Uterus (tissue), 4 donors: ENCODE results near the gene TJP3. TPM values are rescaled to one million over a fixed set of nuclear protein-coding genes. Genes with fewer than 3 reads are reported as not detected.
A peak's percentile ranks its signal among the peaks of the same experiment; 100 is the strongest.

ENCODE experiments used
- DNase-seq, 2 donors: peaks; one replicate each; pipeline ENCODE4 v3.0.0-alpha.2; 2019 to 2020
- H3K27ac ChIP-seq, 2 donors: fragments of 200-600 bp; sonication (generic); 1 replicate in 1 of 2; 2 replicates in 1 of 2; pipeline ENCODE4 v1.5.1; 2016 to 2018
- H3K27me3 ChIP-seq, 2 donors: fragments of 200-600 bp; sonication (generic); one replicate each; pipeline ENCODE4 v1.5.1; 2018 to 2019; ENCODE audit warnings: control low read depth in 1 of 2
- H3K36me3 ChIP-seq, 2 donors: fragments of 200-600 bp; sonication (generic); one replicate each; pipeline ENCODE4 v1.5.1; 2019; ENCODE audit warnings: control low read depth in 1 of 2
- H3K4me1 ChIP-seq, 2 donors: fragments of 200-600 bp; sonication (generic); one replicate each; pipeline ENCODE4 v1.5.1; 2018 to 2019; ENCODE audit warnings: control low read depth in 1 of 2
- H3K4me3 ChIP-seq, 2 donors: fragments of 200-600 bp; sonication (generic); 1 replicate in 1 of 2; 2 replicates in 1 of 2; pipeline ENCODE4 v1.5.1; 2018 to 2019; ENCODE audit warnings: mild to moderate bottlenecking in 1 of 2
- H3K9me3 ChIP-seq, 2 donors: fragments of 200-600 bp; sonication (generic); one replicate each; pipeline ENCODE4 v1.5.1; 2019; ENCODE audit warnings: control low read depth in 1 of 2
- POLR2A ChIP-seq, 2 donors: fragments of 450-650 bp; IDR thresholded peaks; one replicate each; pipeline ENCODE4 v1.6.1; 2016; ENCODE audit warnings: antibody characterized with exemption in 2 of 2, mild to moderate bottlenecking in 1 of 2, moderate library complexity in 1 of 2
- intact Hi-C: fragments of 100-400 bp; cut with DNase I; formaldehyde crosslinking; loops from one replicate; pipeline ENCODE4 v1.15.1; 2023; ENCODE audit warnings: low total_unique reads
- total RNA-seq, 4 donors: library from RNA; depleted of rRNA in 3 of 4; stranded (reverse); fragments of >200 nt in 3 of 4; gene quantifications; one replicate each; pipeline versions ENCODE4 v1.1.0 to v1.2.4, GENCODE V29; 2014 to 2023
- TF ChIP-seq, protein P1 (sequence below), 4 experiments: fragments of 200-600 bp in 2 of 4; fragments of 450-650 bp in 2 of 4; sonication (generic) in 2 of 4; IDR thresholded peaks; one replicate each; pipeline ENCODE4 v1.5.1; 2016 to 2019; ENCODE audit warnings: antibody characterized with exemption in 4 of 4, mild to moderate bottlenecking in 2 of 4, moderate library complexity in 1 of 4
- donor health status: DM: yes; HTN: yes; CAD: no.

TJP3 gene
- total RNA-seq, 4 donors from 2014 or later: 0.37 to 7.4 (median 3.9) TPM

DNA sequence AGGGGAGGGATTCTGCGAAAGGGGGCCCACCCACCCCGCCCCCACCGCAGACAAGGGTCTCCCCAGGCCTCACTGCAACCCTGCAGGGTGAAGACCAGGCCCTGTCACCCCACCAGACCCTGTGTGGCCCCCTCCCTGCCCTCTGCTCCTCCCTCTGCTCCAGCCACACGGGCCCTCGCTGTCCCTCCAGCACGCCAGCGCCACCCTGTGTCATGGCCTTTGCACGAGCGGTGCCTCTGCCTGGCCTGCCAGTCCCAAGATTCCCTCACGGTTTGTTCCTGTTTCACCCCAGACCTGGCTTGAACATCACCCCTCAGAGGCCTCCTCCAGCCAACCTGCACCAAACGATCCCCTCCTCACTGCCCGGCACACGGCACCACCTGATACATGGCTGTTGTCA lies 35.2 kb upstream of the TJP3 start:
- intact Hi-C loops: no loop called here
- no peaks in the 10 kb centered on the region for H3K9me3 ChIP-seq

DNA sequence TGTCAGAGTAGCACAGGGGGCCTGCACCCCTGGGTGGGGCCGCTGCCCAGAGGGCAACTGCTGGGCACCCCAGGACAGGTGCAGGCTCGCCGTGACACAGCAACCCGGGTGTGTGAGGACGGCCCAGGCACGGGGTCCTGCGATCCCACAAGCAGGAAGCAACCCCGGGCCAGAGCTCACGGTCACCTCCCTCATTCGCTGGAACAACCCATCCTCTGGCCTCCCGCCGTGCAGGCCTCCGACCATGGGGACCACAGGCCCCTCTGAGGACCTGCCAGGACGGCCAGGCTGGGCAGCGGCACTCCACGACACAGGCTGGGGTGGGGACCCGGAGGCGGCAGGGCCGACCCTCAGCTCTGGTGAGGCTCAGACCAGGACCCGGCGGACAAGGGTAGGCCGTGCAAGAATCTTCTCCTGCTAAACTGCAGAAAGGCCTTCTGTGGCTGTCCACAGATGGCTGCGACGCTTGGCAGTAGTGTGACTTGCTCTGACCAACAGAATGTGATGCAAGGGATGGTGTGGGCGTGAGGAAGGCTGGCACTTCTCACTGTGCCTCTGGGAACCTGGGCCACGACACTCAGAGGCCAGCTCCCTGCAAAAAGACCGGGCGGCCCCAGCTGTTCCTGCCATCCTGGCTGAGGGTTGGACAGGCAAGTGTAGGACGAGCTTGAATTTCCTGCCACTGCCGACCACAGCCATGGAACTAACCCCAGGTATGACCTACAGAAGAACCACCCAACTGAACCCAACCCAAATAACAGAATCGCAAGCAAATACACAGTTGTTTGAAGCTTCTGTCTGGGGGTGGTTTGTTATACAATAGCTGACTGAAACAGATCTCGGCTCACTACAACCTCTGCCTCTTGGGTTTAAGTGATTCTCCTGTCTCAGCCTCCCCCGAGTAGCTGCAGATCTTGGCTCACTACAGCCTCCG lies 34.4 kb upstream of the TJP3 start:
- no peak for DNase-seq
- Histone ChIP-seq H3K27ac (peak overlapping the region in 1 of 2 donors; percentile 98), H3K4me1 (peaks cover 13 to 27% of the 10 kb centered on the region in 2 donors), H3K9me3 (no peaks in the 10 kb centered on the region), H3K36me3 (no peaks in the 10 kb centered on the region), H3K27me3 (no peaks in the 10 kb centered on the region), H3K4me3 (no peak overlapping the region)
- intact Hi-C loops: no loop called here
- TF ChIP-seq, protein P1, sequence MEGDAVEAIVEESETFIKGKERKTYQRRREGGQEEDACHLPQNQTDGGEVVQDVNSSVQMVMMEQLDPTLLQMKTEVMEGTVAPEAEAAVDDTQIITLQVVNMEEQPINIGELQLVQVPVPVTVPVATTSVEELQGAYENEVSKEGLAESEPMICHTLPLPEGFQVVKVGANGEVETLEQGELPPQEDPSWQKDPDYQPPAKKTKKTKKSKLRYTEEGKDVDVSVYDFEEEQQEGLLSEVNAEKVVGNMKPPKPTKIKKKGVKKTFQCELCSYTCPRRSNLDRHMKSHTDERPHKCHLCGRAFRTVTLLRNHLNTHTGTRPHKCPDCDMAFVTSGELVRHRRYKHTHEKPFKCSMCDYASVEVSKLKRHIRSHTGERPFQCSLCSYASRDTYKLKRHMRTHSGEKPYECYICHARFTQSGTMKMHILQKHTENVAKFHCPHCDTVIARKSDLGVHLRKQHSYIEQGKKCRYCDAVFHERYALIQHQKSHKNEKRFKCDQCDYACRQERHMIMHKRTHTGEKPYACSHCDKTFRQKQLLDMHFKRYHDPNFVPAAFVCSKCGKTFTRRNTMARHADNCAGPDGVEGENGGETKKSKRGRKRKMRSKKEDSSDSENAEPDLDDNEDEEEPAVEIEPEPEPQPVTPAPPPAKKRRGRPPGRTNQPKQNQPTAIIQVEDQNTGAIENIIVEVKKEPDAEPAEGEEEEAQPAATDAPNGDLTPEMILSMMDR (IDR thresholded peaks at IDR 0.05): no peak
- no peak for TF ChIP-seq POLR2A (IDR thresholded peaks at IDR 0.05)

More for the DNA sequence above, 35.2 kb upstream of the TJP3 start:
- no peak for TF ChIP-seq POLR2A (IDR thresholded peaks at IDR 0.05)
- Histone ChIP-seq H3K4me1 (peaks cover 13 to 35% of the 10 kb centered on the region in 2 donors), H3K4me3 (no peak overlapping the region), H3K36me3 (no peaks in the 10 kb centered on the region), H3K27me3 (no peaks in the 10 kb centered on the region), H3K27ac (peak overlapping the region; percentile 95 to 98)
- no peak for DNase-seq

DNA sequence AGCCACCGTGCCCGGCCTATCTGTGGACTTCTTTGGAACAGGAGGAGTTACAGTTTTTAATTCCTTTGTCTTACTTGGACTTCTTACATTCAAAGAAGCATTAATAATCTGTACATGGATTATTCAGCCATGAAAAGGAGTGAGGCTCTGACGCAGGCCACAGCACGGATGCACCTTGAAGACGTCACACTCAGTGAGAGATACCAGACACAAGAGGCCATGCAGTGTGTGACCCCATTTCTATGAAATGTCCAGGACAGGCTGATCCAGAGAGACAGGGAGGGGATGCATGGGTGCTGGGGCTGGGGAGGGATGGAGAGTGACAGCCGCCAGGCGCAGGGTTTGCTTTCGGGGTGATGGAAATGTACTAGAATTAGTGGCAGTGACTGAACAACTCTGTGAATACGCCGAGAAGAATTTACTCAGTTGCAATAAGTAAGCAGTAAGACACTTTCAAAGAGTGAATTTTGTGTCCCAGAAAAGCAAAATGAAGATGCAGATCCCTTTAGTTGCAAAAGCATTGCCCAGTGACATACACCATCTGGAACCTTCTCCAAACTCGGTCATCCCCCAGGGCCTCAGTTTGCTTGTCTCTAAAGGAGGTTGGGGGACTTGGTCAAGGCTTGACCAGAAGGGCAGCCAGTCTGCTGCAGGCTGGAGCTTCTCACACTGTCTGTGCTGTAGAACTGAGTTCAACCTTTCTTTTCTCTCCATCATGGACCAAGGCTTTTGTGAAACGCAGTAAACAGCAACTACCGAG lies 33.2 kb upstream of the TJP3 start:
- intact Hi-C loops: no loop called here
- no peak for TF ChIP-seq POLR2A (IDR thresholded peaks at IDR 0.05)
- TF ChIP-seq, protein P1 (IDR thresholded peaks at IDR 0.05): no peak
- no peak for DNase-seq
- Histone ChIP-seq H3K9me3 (no peaks in the 10 kb centered on the region), H3K4me3 (no peak overlapping the region), H3K27me3 (no peaks in the 10 kb centered on the region), H3K4me1 (peaks cover 5 to 15% of the 10 kb centered on the region in 2 donors), H3K27ac (peak overlapping the region; percentile 5 to 8), H3K36me3 (no peaks in the 10 kb centered on the region)

DNA sequence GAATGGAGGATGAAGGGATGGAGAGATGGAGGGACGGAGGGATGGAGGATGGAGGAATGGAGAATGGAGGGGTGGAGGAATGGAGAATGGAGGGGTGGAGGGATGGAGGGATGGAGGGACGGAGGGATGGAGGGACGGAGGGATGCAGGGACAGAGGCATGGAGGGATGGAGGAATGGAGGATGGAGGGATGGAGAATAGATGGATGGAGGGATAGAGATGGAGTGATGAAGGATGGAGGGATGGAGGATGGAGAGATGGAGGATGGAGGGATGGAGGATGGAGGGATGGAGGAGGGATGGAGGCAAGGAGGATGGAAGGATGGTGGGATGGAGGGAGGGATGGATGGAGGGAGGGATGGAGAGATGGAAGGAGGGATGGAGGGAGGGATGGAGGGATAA lies 30.0 kb upstream of the TJP3 start:
- Histone ChIP-seq H3K4me1 (peaks cover 3 to 4% of the 10 kb centered on the region in 2 donors), H3K36me3 (no peaks in the 10 kb centered on the region)
- TF ChIP-seq POLR2A (IDR thresholded peaks at IDR 0.05): no peak
- TF ChIP-seq, protein P1 (IDR thresholded peaks at IDR 0.05): no peak

DNA sequence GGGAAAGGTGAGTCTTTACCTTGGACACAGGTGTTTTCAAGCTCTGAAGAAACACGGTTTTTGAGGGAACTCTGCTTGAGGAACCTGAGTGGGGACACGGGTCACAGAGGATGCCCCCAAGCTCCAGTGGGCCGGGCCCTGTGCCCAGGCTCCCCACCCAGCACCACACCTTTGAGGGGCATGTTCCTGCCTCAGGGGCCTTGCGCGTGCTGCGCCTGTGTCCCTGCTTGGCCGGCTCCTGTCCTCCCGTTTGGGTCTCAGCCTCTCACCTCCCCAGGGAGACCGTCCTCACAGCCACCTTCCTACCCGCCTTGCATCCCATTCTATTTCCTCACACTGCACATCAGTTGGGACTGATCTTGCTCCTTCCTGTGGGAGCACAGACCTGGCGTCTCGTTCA lies 29.0 kb upstream of the TJP3 start:
- Histone ChIP-seq H3K4me3 (no peak overlapping the region), H3K4me1 (peaks cover 5 to 7% of the 10 kb centered on the region in 2 donors), H3K9me3 (no peaks in the 10 kb centered on the region), H3K27ac (no peak overlapping the region), H3K36me3 (no peaks in the 10 kb centered on the region), H3K27me3 (no peaks in the 10 kb centered on the region)
- no peak for DNase-seq
- TF ChIP-seq, protein P1 (IDR thresholded peaks at IDR 0.05): no peak
- TF ChIP-seq POLR2A (IDR thresholded peaks at IDR 0.05): no peak
- intact Hi-C loops: no loop called here

More for the DNA sequence above, 30.0 kb upstream of the TJP3 start:
- Histone ChIP-seq H3K27ac (no peak overlapping the region), H3K27me3 (no peaks in the 10 kb centered on the region), H3K4me3 (no peak overlapping the region), H3K9me3 (no peaks in the 10 kb centered on the region)
- intact Hi-C loops: no loop called here
- DNase-seq: no peak
